DOHH2 (cell line): Measurements from ENCODE around the gene PLA2G4F.
A peak's percentile ranks its signal among the peaks of the same experiment; 100 is the strongest.

Experiments used
- H3F3A ChIP-seq: fragments of 200-600 bp; sonication (generic), shearing (Covaris generic); 2 replicates; pipeline ENCODE4 v1.6.0; 2016; ENCODE audit warnings: antibody characterized with exemption, mild to moderate bottlenecking; ENCODE audit not compliant: control insufficient read depth, insufficient read depth
- H3K27ac ChIP-seq: fragments of 200-600 bp; sonication (generic); 2 replicates; pipeline ENCODE4 v1.5.1; 2014; ENCODE audit warnings: low read depth, mild to moderate bottlenecking, low read length, moderate library complexity
- H3K27me3 ChIP-seq: fragments of 200-600 bp; sonication (generic); 2 replicates; pipeline ENCODE4 v1.6.1; 2014; ENCODE audit warnings: mild to moderate bottlenecking, low read length, mixed read lengths; ENCODE audit not compliant: control insufficient read depth
- H3K36me3 ChIP-seq: fragments of 200-600 bp; sonication (generic); 2 replicates; pipeline ENCODE4 v1.6.1; 2014; ENCODE audit warnings: mild to moderate bottlenecking, low read length, moderate library complexity, mixed read lengths; ENCODE audit not compliant: control insufficient read depth
- H3K4me1 ChIP-seq: fragments of 200-600 bp; sonication (generic); 2 replicates; pipeline ENCODE4 v1.6.1; 2014; ENCODE audit warnings: mild to moderate bottlenecking, low read length, mixed read lengths; ENCODE audit not compliant: control insufficient read depth
- H3K4me2 ChIP-seq: fragments of 200-600 bp; sonication (generic); 2 replicates; pipeline ENCODE4 v1.6.0; 2014; ENCODE audit warnings: mild to moderate bottlenecking, low read length, moderate library complexity
- H3K4me3 ChIP-seq: fragments of 200-600 bp; sonication (generic); 2 replicates; pipeline ENCODE4 v1.5.1; 2014; ENCODE audit warnings: mild to moderate bottlenecking, low read length, mixed read lengths
- H3K79me2 ChIP-seq: fragments of 200-600 bp; sonication (generic); 2 replicates; pipeline ENCODE4 v1.6.1; 2014; ENCODE audit warnings: mild to moderate bottlenecking, low read length, mixed read lengths; ENCODE audit not compliant: control insufficient read depth
- H3K9me2 ChIP-seq: fragments of 200-600 bp; sonication (generic); replicated peaks from 2 replicates; pipeline ENCODE4 v1.6.1; 2014; ENCODE audit warnings: mild to moderate bottlenecking, low read length, mixed read lengths; ENCODE audit not compliant: control insufficient read depth
- H3K9me3 ChIP-seq: fragments of 200-600 bp; sonication (generic); 2 replicates; pipeline ENCODE4 v1.6.1; 2014; ENCODE audit warnings: antibody characterized with exemption, low read length, mixed read lengths; ENCODE audit not compliant: control insufficient read depth, insufficient read depth
- H4K20me1 ChIP-seq: fragments of 200-600 bp; sonication (generic); 2 replicates; pipeline ENCODE4 v1.6.0; 2014; ENCODE audit warnings: low read depth, mild to moderate bottlenecking, antibody characterized with exemption, low read length, moderate library complexity; ENCODE audit not compliant: control insufficient read depth, insufficient read depth
- CTCF ChIP-seq: fragments of 200-600 bp; sonication (generic); IDR thresholded peaks from one replicate; pipeline ENCODE4 v1.5.1; 2014; ENCODE audit warnings: antibody characterized with exemption, mild to moderate bottlenecking, low read depth, low read length; ENCODE audit not compliant: poor library complexity, severe bottlenecking
- EZH2phosphoT487 ChIP-seq: fragments of 200-600 bp; sonication (generic); IDR thresholded peaks from 2 replicates; pipeline ENCODE4 v1.6.1; 2017; ENCODE audit warnings: borderline replicate concordance, mild to moderate bottlenecking, antibody characterized with exemption, low read length, moderate library complexity, mixed read lengths

PLA2G4F gene

GRCh38 chr15:42118650-42119445 is 37.6 kb downstream of the PLA2G4F start:
- no peaks in the 10 kb centered on the region for H3K36me3 ChIP-seq
- no peaks in the 10 kb centered on the region for H3K9me3 ChIP-seq
- H3K27ac ChIP-seq: no peak overlapping the region
- peaks cover 21% of the 10 kb centered on the region for H3K4me1 ChIP-seq
- peaks cover 6% of the 10 kb centered on the region for H3K27me3 ChIP-seq
- H4K20me1 ChIP-seq: no peaks in the 10 kb centered on the region
- peak overlapping the region; percentile 51 for H3K4me2 ChIP-seq
- H3F3A ChIP-seq: no peaks in the 10 kb centered on the region; the same call in 1 of the 2 replicates
- no peak for TF ChIP-seq CTCF
- no peak for TF ChIP-seq EZH2phosphoT487
- H3K79me2 ChIP-seq: no peaks in the 10 kb centered on the region
- H3K4me3 ChIP-seq: peak overlapping the region; percentile 47
- no peaks in the 10 kb centered on the region for H3K9me2 ChIP-seq

GRCh38 chr15:42111924-42112323 is 44.5 kb downstream of the PLA2G4F start:
- H3K79me2 ChIP-seq: no peaks in the 10 kb centered on the region
- H4K20me1 ChIP-seq: no peaks in the 10 kb centered on the region
- no peak overlapping the region for H3K4me2 ChIP-seq
- H3K4me1 ChIP-seq: peaks cover 26% of the 10 kb centered on the region
- H3K9me3 ChIP-seq: no peaks in the 10 kb centered on the region
- no peaks in the 10 kb centered on the region for H3K36me3 ChIP-seq
- H3K27me3 ChIP-seq: peaks cover 6% of the 10 kb centered on the region
- no peak overlapping the region for H3K4me3 ChIP-seq
- TF ChIP-seq CTCF: no peak
- H3K27ac ChIP-seq: no peak overlapping the region
- H3K9me2 ChIP-seq: no peaks in the 10 kb centered on the region
- no peaks in the 10 kb centered on the region; the same call in 1 of the 2 replicates for H3F3A ChIP-seq

GRCh38 chr15:42110367-42110766 is 46.1 kb downstream of the PLA2G4F start:
- Histone ChIP-seq H4K20me1 (no peaks in the 10 kb centered on the region), H3K4me1 (peaks cover 31% of the 10 kb centered on the region), H3K79me2 (no peaks in the 10 kb centered on the region), H3K9me3 (no peaks in the 10 kb centered on the region), H3K27me3 (peaks cover 5% of the 10 kb centered on the region), H3K4me3 (no peak overlapping the region), H3K9me2 (no peaks in the 10 kb centered on the region), H3F3A (no peaks in the 10 kb centered on the region; the same call in 1 of the 2 replicates), H3K4me2 (no peak overlapping the region), H3K36me3 (no peaks in the 10 kb centered on the region), H3K27ac (no peak overlapping the region)
- TF ChIP-seq CTCF (no peak), EZH2phosphoT487 (no peak)
